Smooth muscle cell (in vitro differentiated cells): ENCODE results near the gene SMIM21. TPM values are rescaled to one million over a fixed set of nuclear protein-coding genes. Genes with fewer than 3 reads are reported as not detected.

ENCODE experiments used
- DNase-seq: peaks from one replicate; lab custom pipeline; 2025; ENCODE audit not compliant: unreplicated experiment; lab: John Stamatoyannopoulos, UW
- H2AFZ ChIP-seq: fragments of 200-600 bp; sonication (generic); 2 replicates; pipeline ENCODE4 v1.6.0; 2016; ENCODE audit warnings: antibody characterized with exemption, low read depth, mild to moderate bottlenecking
- H3F3A ChIP-seq: fragments of 200-600 bp; sonication (generic); 2 replicates; pipeline ENCODE4 v1.6.0; 2017; ENCODE audit warnings: antibody characterized with exemption, low read depth
- H3K27ac ChIP-seq: fragments of 200-600 bp; sonication (generic); 2 replicates; pipeline ENCODE4 v1.5.1; 2016; ENCODE audit warnings: low read depth, mild to moderate bottlenecking
- H3K27me3 ChIP-seq: fragments of 200-600 bp; sonication (generic); 2 replicates; pipeline ENCODE4 v1.6.1; 2016; ENCODE audit warnings: low read depth, mild to moderate bottlenecking
- H3K36me3 ChIP-seq: fragments of 200-600 bp; sonication (generic); 2 replicates; pipeline ENCODE4 v1.5.1; 2016; ENCODE audit warnings: low read depth
- H3K4me1 ChIP-seq: fragments of 200-600 bp; sonication (generic); 2 replicates; pipeline ENCODE4 v1.5.1; 2016; ENCODE audit warnings: low read depth
- H3K4me2 ChIP-seq: fragments of 200-600 bp; sonication (generic); 2 replicates; pipeline ENCODE4 v1.6.0; 2016; ENCODE audit warnings: mild to moderate bottlenecking
- H3K4me3 ChIP-seq: fragments of 200-600 bp; sonication (generic); 2 replicates; pipeline ENCODE4 v1.5.1; 2016; ENCODE audit warnings: mild to moderate bottlenecking
- H3K79me2 ChIP-seq: fragments of 200-600 bp; sonication (generic); 2 replicates; pipeline ENCODE4 v1.6.0; 2016; ENCODE audit warnings: low read depth, mild to moderate bottlenecking
- H3K9ac ChIP-seq: fragments of 200-600 bp; sonication (generic); 2 replicates; pipeline ENCODE4 v1.6.0; 2016; ENCODE audit warnings: low read depth
- H3K9me3 ChIP-seq: fragments of 200-600 bp; sonication (generic); replicated peaks from 2 replicates; pipeline ENCODE4 v1.5.1; 2016; ENCODE audit warnings: low read depth
- H4K20me1 ChIP-seq: fragments of 200-600 bp; sonication (generic); 2 replicates; pipeline ENCODE4 v1.6.0; 2016; ENCODE audit warnings: low read depth
- CTCF ChIP-seq: fragments of 200-600 bp; sonication (generic); IDR thresholded peaks from 2 replicates; pipeline ENCODE4 v1.5.1; 2017; ENCODE audit warnings: borderline replicate concordance, mild to moderate bottlenecking, antibody characterized with exemption; ENCODE audit not compliant: insufficient read depth, poor library complexity, severe bottlenecking
- WGBS: methylation state at CpG from one replicate; pipeline ENCODE4 v1.1.7; 2016; ENCODE audit warnings: low lambda C conversion rate; 5-methylcytosine and 5-hydroxymethylcytosine counted together
- polyA plus RNA-seq: library from polyadenylated mRNA; unstranded; fragments of >200 nt; fragmentation: Nextera tagmentation; extraction: Ambion mirVana; gene quantifications from 2 replicates; pipeline ENCODE4 v1.2.1, GENCODE V29; 2016
- total RNA-seq: library from RNA; depleted of rRNA; stranded (reverse); fragments of >200 nt; gene quantifications from 2 replicates; pipeline ENCODE4 v1.2.3, GENCODE V29; 2014

SMIM21 gene
- total and polyA plus RNA-seq, 2 experiments from 2014 or later = not detected

DNA sequence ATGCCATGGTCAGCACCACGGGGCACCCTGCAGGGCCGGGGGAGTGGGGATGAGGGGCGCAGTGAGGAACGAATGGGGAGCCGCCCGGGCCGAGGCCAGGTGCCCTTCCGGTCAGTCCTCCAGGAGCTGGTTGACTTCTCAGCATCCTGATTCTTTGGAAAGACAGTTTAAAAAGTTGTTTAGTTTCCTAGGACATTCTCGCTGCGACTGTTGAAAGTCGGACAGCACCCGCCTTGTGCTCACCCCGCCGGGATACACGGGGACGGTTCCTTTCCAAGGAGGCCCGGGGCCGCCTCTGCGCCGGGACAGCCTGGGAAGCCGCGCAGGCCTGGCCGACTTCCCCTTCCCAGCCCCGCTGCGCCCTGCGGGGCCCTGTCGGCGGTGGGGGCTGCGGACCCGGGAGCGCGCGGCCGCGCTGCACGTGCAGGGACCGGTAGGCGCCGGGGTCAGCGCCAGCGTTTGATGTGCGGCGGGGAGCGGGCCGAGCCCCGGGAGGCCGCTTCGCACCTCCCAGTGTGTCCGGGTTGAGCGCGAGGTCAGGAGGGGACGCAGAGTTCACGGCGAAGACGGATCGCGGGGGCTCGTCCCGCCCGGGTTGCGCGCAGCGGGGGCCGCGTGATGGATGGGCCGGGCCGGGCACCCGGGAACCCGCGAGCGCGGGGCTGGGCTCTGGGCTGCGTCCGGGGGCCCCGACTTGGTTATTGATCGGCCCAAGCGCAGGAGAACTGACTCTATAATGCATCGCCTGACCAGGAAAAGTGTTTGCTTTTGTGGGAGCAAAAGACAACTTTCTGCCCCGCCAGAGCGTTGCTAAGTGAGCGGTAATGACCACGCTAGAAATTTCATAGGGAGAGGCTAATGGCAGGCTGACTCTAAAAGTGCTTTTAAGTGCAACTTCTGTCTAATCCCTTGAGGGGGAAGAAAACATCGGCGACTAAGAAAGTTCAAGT is 28.0 kb upstream of the SMIM21 start:
- DNase-seq = no peak
- TF ChIP-seq CTCF = no peak
- Histone ChIP-seq H3K4me3 (peak overlapping the region; percentile 59), H3K79me2 (peaks cover 4% of the 10 kb centered on the region), H3K27me3 (no peaks in the 10 kb centered on the region), H3K4me1 (no peaks in the 10 kb centered on the region), H3F3A (peaks cover 7% of the 10 kb centered on the region), H3K9ac (peak overlapping the region; percentile 61), H2AFZ (peak overlapping the region; percentile 98), H3K4me2 (peak overlapping the region; percentile 97), H3K9me3 (no peaks in the 10 kb centered on the region), H4K20me1 (no peaks in the 10 kb centered on the region), H3K36me3 (peaks cover 7% of the 10 kb centered on the region), H3K27ac (peak overlapping the region; percentile 75)
- 9% methylated on average over 64 of the region's 84 CpGs for WGBS

DNA sequence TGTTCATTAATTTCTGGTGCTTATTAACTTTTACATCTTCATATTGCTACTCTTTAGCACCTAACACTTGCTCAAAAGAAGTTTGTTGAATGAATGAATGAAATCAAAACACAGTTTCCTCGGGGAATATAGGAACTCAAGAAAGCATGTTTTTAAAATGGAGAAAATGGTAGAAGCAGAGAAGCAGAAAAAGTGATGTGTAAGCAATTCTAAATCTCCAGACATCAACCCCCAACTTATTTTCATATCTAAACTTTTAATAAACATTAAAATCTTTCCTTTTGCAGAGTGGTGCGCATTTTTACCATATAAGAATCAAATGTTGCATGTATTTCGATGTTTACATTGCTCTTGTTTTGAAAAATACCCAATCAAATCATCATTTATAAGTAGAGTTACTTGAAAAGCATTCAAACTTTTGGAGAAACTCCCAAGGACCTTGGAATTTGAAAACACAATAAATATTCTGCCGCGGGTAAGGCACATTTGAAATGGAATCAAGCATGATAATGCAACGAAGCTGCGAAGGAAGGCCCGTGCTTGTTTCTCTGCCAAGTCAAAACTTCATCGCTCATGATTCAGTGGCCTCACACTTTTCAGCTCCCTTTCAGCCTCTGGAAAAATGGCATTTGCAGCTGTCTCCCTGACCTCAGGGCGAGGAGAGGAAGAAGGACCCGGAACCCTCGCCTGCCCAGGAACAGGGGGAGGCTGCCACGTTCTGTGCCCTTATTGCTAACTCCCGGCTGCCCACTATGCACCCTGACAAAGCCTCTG is 26.7 kb upstream of the SMIM21 start:
- Histone ChIP-seq H3F3A (peaks cover 7% of the 10 kb centered on the region), H3K4me3 (no peak overlapping the region), H3K36me3 (peaks cover 7% of the 10 kb centered on the region), H3K27ac (no peak overlapping the region), H3K4me2 (no peak overlapping the region), H3K27me3 (no peaks in the 10 kb centered on the region), H2AFZ (peak overlapping the region; percentile 98), H3K9ac (no peak overlapping the region), H3K79me2 (peaks cover 4% of the 10 kb centered on the region), H3K4me1 (no peaks in the 10 kb centered on the region), H3K9me3 (no peaks in the 10 kb centered on the region), H4K20me1 (no peaks in the 10 kb centered on the region)
- no peak for TF ChIP-seq CTCF
- no peak for DNase-seq
- WGBS = 87% methylated on average over 14 of the region's 14 CpGs

DNA sequence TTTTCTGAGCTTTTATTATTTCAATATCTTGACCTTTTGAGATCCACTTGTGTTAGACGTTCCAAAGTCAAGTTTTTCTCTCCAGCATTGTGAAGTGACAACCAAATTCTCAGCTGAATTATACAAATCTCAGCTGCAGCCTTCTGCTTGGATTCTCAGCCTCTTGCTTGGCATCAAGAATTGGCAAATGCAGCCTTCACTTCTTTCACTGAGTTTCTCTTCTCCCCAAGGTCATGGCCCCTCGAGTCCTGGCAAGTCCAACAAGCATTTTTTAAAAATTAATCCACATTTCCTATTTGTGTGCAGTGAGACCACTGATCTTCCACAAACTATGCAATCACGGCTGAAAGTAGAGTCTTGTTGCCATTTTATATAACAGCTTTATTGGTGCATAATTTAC is 23.4 kb upstream of the SMIM21 start:
- H3K27me3 ChIP-seq = no peaks in the 10 kb centered on the region
- H2AFZ ChIP-seq = no peak overlapping the region
- peaks cover 4% of the 10 kb centered on the region for H3K9me3 ChIP-seq
- no peak overlapping the region for H3K4me2 ChIP-seq
- no peak overlapping the region for H3K4me3 ChIP-seq
- no peak overlapping the region for H3K9ac ChIP-seq
- no peak for DNase-seq
- no peaks in the 10 kb centered on the region for H4K20me1 ChIP-seq
- no peaks in the 10 kb centered on the region for H3K4me1 ChIP-seq
- no peak for TF ChIP-seq CTCF
- WGBS = 88% methylated on average over 3 of the region's 3 CpGs
- H3K27ac ChIP-seq = no peak overlapping the region
- peaks cover 7% of the 10 kb centered on the region for H3F3A ChIP-seq
- H3K79me2 ChIP-seq = no peaks in the 10 kb centered on the region
- H3K36me3 ChIP-seq = no peaks in the 10 kb centered on the region
